Sigmoid colon (tissue), 3 donors: ENCODE data around the gene EXOC3L1.

Experiments
- POLR2A ChIP-seq, 2 donors: fragments of 450-650 bp; IDR thresholded peaks; one replicate each; pipeline ENCODE4 v1.6.1; 2016; ENCODE audit warnings: antibody characterized with exemption in 2 of 2, mild to moderate bottlenecking in 2 of 2, moderate library complexity in 2 of 2
- TF ChIP-seq, protein P1 (sequence below), 4 experiments: fragments of 450-650 bp in 3 of 4; fragments of 200-600 bp in 1 of 4; IDR thresholded peaks; one replicate each; pipeline ENCODE4 v1.5.1; 2016 to 2019; ENCODE audit warnings: antibody characterized with exemption in 4 of 4, mild to moderate bottlenecking in 3 of 4, moderate library complexity in 2 of 4

GRCh38 chr16:67170949-67171649 lies 18.8 kb downstream of the EXOC3L1 start:
- TF ChIP-seq, protein P1, sequence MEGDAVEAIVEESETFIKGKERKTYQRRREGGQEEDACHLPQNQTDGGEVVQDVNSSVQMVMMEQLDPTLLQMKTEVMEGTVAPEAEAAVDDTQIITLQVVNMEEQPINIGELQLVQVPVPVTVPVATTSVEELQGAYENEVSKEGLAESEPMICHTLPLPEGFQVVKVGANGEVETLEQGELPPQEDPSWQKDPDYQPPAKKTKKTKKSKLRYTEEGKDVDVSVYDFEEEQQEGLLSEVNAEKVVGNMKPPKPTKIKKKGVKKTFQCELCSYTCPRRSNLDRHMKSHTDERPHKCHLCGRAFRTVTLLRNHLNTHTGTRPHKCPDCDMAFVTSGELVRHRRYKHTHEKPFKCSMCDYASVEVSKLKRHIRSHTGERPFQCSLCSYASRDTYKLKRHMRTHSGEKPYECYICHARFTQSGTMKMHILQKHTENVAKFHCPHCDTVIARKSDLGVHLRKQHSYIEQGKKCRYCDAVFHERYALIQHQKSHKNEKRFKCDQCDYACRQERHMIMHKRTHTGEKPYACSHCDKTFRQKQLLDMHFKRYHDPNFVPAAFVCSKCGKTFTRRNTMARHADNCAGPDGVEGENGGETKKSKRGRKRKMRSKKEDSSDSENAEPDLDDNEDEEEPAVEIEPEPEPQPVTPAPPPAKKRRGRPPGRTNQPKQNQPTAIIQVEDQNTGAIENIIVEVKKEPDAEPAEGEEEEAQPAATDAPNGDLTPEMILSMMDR (IDR thresholded peaks at IDR 0.05) = no peak
- no peak for TF ChIP-seq POLR2A (IDR thresholded peaks at IDR 0.05)
